ENCODE data around the gene CEACAM19. TPM values are rescaled to one million over a fixed set of nuclear protein-coding genes. Genes with fewer than 3 reads are reported as not detected.

CEACAM19 gene
- total and polyA plus RNA-seq, 9 of the 15 experiments (the other 6 are each of a cell fraction or from before 2014, with no cell fraction given): 0.15 to 0.30 (median 0.23) TPM; not detected in 5

GRCh38 chr19:44645407-44646048 lies 25.8 kb upstream of the CEACAM19 start:
- no peak for FAIRE-seq
- in situ Hi-C loops (cut with MboI) (no loop called here), intact Hi-C loops (cut with micrococcal nuclease) (no loop called here)
- H3K4me3 ChIP-seq: no peak overlapping the region
- H3K27ac ChIP-seq (ENCODE audit: extremely low read depth, low read depth, low read length): no peak overlapping the region
- no peak for DNase-seq (ENCODE audit: extremely low read depth in 1 of 4, low spot score in 3 of 4)
- POLR2A ChIA-PET: interaction anchor here (0.8 kb wide), 1 partner anchor 9 kb away, joined by 6 read pairs; no protein-coding TSS in a partner anchor
- H3K9me1 ChIP-seq (ENCODE audit: control insufficient read depth, insufficient read depth, low read length): no peaks in the 10 kb centered on the region
- H3K9me3 ChIP-seq (replicated peaks; ENCODE audit: control insufficient read depth, insufficient read depth, low read depth, low read length): no peaks in the 10 kb centered on the region
- no TSS peak for BruUV-seq (replicated peaks)
- no peak overlapping the region for H3K4me2 ChIP-seq (ENCODE audit: insufficient read depth, low read length)
- H2AFZ ChIP-seq (ENCODE audit: low read depth, low read length): no peak overlapping the region
- H3K4me1 ChIP-seq (replicated peaks in 1 of 2; ENCODE audit: control insufficient read depth in 2 of 2, insufficient read depth in 2 of 2, low read length in 2 of 2): peaks cover 0 to 25% of the 10 kb centered on the region in 2 experiments; a peak in 3 of 5 replicates
- CTCF ChIA-PET (ENCODE audit: low intra/inter-chr PET ratio): no interaction called here
- H3K36me3 ChIP-seq (ENCODE audit: control insufficient read depth, insufficient read depth, low read length): peaks cover 7% of the 10 kb centered on the region; the same call in 2 of the 3 replicates
- H3K9ac ChIP-seq (ENCODE audit: insufficient read depth in 1 of 2, low read depth in 2 of 2, low read length in 2 of 2): no peak overlapping the region
- 90% methylated on average over 8 of the region's 8 CpGs for WGBS (ENCODE audit: insufficient coverage, low coverage, missing lambda C conversion rate)
- TF ChIP-seq ZNF121 (CRISPR knock-in tag; conservative IDR thresholded peaks at IDR 0.05) (peak; percentile 77), ZKSCAN1 (IDR thresholded peaks at IDR 0.05; ENCODE audit: low read depth, low read length) (peak; percentile 97), ATF1 (CRISPR knock-in tag; IDR thresholded peaks at IDR 0.05) (no peak), ATF1 (tag; IDR thresholded peaks at IDR 0.05) (no peak)
- H4K20me1 ChIP-seq (replicated peaks; ENCODE audit: control insufficient read depth, insufficient read depth, low read length): no peaks in the 10 kb centered on the region
- H3K79me2 ChIP-seq (ENCODE audit: control insufficient read depth, insufficient read depth, low read length): peaks cover 7% of the 10 kb centered on the region; the same call in 2 of the 3 replicates
- H3K27me3 ChIP-seq (ENCODE audit: control insufficient read depth in 2 of 2, insufficient read depth in 2 of 2, low read length in 2 of 2): no peaks in the 10 kb centered on the region
- no peak for ATAC-seq

- H3K27me3 ChIP-seq (ENCODE audit: control insufficient read depth in 2 of 2, insufficient read depth in 2 of 2, low read length in 2 of 2): no peaks in the 10 kb centered on the region
- POLR2A ChIA-PET: interaction anchor here (0.8 kb wide), 1 partner anchor 8 kb away, joined by 6 read pairs; no protein-coding TSS in a partner anchor
- no peaks in the 10 kb centered on the region for H3K9me1 ChIP-seq (ENCODE audit: control insufficient read depth, insufficient read depth, low read length)
- H3K4me1 ChIP-seq (replicated peaks in 1 of 2; ENCODE audit: control insufficient read depth in 2 of 2, insufficient read depth in 2 of 2, low read length in 2 of 2): peaks cover 0 to 25% of the 10 kb centered on the region in 2 experiments; a peak in 3 of 5 replicates
- CTCF ChIA-PET (ENCODE audit: low intra/inter-chr PET ratio): no interaction called here
- no peak overlapping the region for H3K4me3 ChIP-seq
- H2AFZ ChIP-seq (ENCODE audit: low read depth, low read length): no peak overlapping the region
- H3K4me2 ChIP-seq (ENCODE audit: insufficient read depth, low read length): no peak overlapping the region
- peaks cover 7% of the 10 kb centered on the region; the same call in 2 of the 3 replicates for H3K79me2 ChIP-seq (ENCODE audit: control insufficient read depth, insufficient read depth, low read length)
- no peaks in the 10 kb centered on the region for H3K9me3 ChIP-seq (replicated peaks; ENCODE audit: control insufficient read depth, insufficient read depth, low read depth, low read length)
- no peak overlapping the region for H3K9ac ChIP-seq (ENCODE audit: insufficient read depth in 1 of 2, low read depth in 2 of 2, low read length in 2 of 2)
- DNase-seq (ENCODE audit: extremely low read depth in 1 of 4, low spot score in 3 of 4) (no peak), ATAC-seq (no peak), FAIRE-seq (no peak)
- H4K20me1 ChIP-seq (replicated peaks; ENCODE audit: control insufficient read depth, insufficient read depth, low read length): no peaks in the 10 kb centered on the region
- H3K36me3 ChIP-seq (ENCODE audit: control insufficient read depth, insufficient read depth, low read length): peaks cover 10% of the 10 kb centered on the region; the same call in 2 of the 3 replicates
- intact Hi-C loops (cut with micrococcal nuclease): no loop called here
- TSS peak; percentile 49 for BruUV-seq (replicated peaks)
- WGBS (ENCODE audit: insufficient coverage, low coverage, missing lambda C conversion rate): 45% methylated on average over 3 of the region's 3 CpGs
- in situ Hi-C loops (cut with MboI): no loop called here
- no peak overlapping the region for H3K27ac ChIP-seq (ENCODE audit: extremely low read depth, low read depth, low read length)
- TF ChIP-seq RBM15 (IDR thresholded peaks at IDR 0.05; ENCODE audit: insufficient read depth, low read length) (no peak), RBM25 (IDR thresholded peaks at IDR 0.05; ENCODE audit: low read depth, low read length, severe bottlenecking) (peak; percentile 96), ZFP36 (IDR thresholded peaks at IDR 0.05; ENCODE audit: low read depth, low read length, partially characterized antibody) (peak; percentile 64), DDX20 (tag; IDR thresholded peaks at IDR 0.05; ENCODE audit: low read depth) (no peak), BCOR (IDR thresholded peaks at IDR 0.05) (peak; percentile 78), ESRRB (CRISPR knock-in tag; IDR thresholded peaks at IDR 0.05; ENCODE audit: borderline replicate concordance) (no peak), ZNF79 (CRISPR knock-in tag; IDR thresholded peaks at IDR 0.05; ENCODE audit: low read depth) (no peak), THRA (IDR thresholded peaks at IDR 0.05) (no peak), ZFP91 (CRISPR knock-in tag; IDR thresholded peaks at IDR 0.05) (no peak), ASH1L (IDR thresholded peaks at IDR 0.05; ENCODE audit: borderline replicate concordance, low read depth, partially characterized antibody) (no peak)
Measured at GRCh38 chr19:44646049-44646416, 25.2 kb upstream of the CEACAM19 start.
